Common myeloid progenitor, CD34-positive (primary cell): ENCODE measurements around the gene FAHD1.

Experiments used
- CTCF ChIA-PET: fragments of 350-600 bp; sonication (Branson Sonifier 250); formaldehyde crosslinking; loops from one replicate; lab custom pipeline; 2021; ENCODE audit warnings: antibody characterized with exemption; lab: Charles Lee
- POLR2A ChIA-PET: fragments of 350-600 bp; sonication (Branson Sonifier 250); formaldehyde crosslinking; loops from one replicate; lab custom pipeline; 2021; ENCODE audit warnings: antibody characterized with exemption; lab: Charles Lee
- DNase-seq, 3 donors: peaks; one replicate each; pipeline versions ENCODE4 v3.0.0 to v3.0.0-alpha.2; 2013
- H3K27ac ChIP-seq, 2 experiments: 1 replicate in 1 of 2; 2 replicates in 1 of 2; pipeline ENCODE4 v1.7.0; 2013; ENCODE audit warnings: inconsistent platforms in 2 of 2, low read length in 2 of 2, mild to moderate bottlenecking in 2 of 2, low read depth in 1 of 2, moderate library complexity in 1 of 2; ENCODE audit not compliant: severe bottlenecking in 2 of 2, insufficient read depth in 1 of 2, poor library complexity in 1 of 2
- H3K27me3 ChIP-seq, 5 experiments: replicated peaks in 2 of 5; 1 replicate in 3 of 5; 2 replicates in 2 of 5; pipeline versions ENCODE4 v1.6.1 to v1.7.0; 2013; ENCODE audit warnings: low read length in 4 of 5, mild to moderate bottlenecking in 2 of 5, moderate library complexity in 2 of 5, inconsistent platforms in 1 of 5; ENCODE audit not compliant: insufficient read depth in 5 of 5, control insufficient read depth in 4 of 5
- H3K36me3 ChIP-seq, 4 experiments: 1 replicate in 2 of 4; 2 replicates in 2 of 4; pipeline versions ENCODE4 v1.6.1 to v1.7.0; 2013; ENCODE audit warnings: low read length in 3 of 4, control low read depth in 1 of 4, mild to moderate bottlenecking in 1 of 4; ENCODE audit not compliant: control insufficient read depth in 4 of 4, insufficient read depth in 4 of 4
- H3K4me1 ChIP-seq, 4 experiments: 1 replicate in 3 of 4; 2 replicates in 1 of 4; pipeline versions ENCODE4 v1.6.1 to v1.7.1; 2013; ENCODE audit warnings: low read length in 3 of 4, mild to moderate bottlenecking in 3 of 4, control low read depth in 1 of 4, inconsistent platforms in 1 of 4, moderate library complexity in 1 of 4; ENCODE audit not compliant: control insufficient read depth in 4 of 4, insufficient read depth in 4 of 4; ENCODE audit errors: control extremely low read depth in 1 of 4
- H3K4me3 ChIP-seq, 7 experiments: 1 replicate in 4 of 7; 2 replicates in 3 of 7; pipeline versions ENCODE4 v1.5.1 to v1.7.0; 2013; ENCODE audit warnings: mild to moderate bottlenecking in 7 of 7, low read length in 6 of 7, moderate library complexity in 6 of 7, inconsistent platforms in 2 of 7, low read depth in 2 of 7, control low read depth in 1 of 7; ENCODE audit not compliant: insufficient read depth in 4 of 7, control insufficient read depth in 1 of 7; ENCODE audit errors: extremely low read depth in 1 of 7
- H3K9me3 ChIP-seq, 5 experiments: 1 replicate in 4 of 5; 2 replicates in 1 of 5; pipeline versions ENCODE4 v1.6.1 to v1.7.1; 2013; ENCODE audit warnings: low read length in 4 of 5, mild to moderate bottlenecking in 2 of 5, inconsistent platforms in 1 of 5, low read depth in 1 of 5, moderate library complexity in 1 of 5; ENCODE audit not compliant: control insufficient read depth in 4 of 5, insufficient read depth in 2 of 5; ENCODE audit errors: control extremely low read depth in 1 of 5
- WGBS: methylation state at CpG from one replicate; pipeline ENCODE4 v1.1.5; 2013; ENCODE audit not compliant: insufficient coverage; 5-methylcytosine and 5-hydroxymethylcytosine counted together

FAHD1 gene

GRCh38 chr16:1876468-1876867 lies 49.5 kb downstream of the FAHD1 start:
- peaks cover 0 to 3% (median 0%) of the 10 kb centered on the region in 5 experiments for H3K9me3 ChIP-seq
- no peaks in the 10 kb centered on the region for H3K36me3 ChIP-seq
- WGBS, result 87% methylated on average over 5 of the region's 7 CpGs
- ChIA-PET CTCF (interaction anchor here (0.7 to 1.7 kb wide), 2 partner anchors 13 to 1044 kb away, joined by 4 to 6 read pairs; no protein-coding TSS in a partner anchor), POLR2A (no interaction called here)
- DNase-seq, result no peak
- H3K27ac ChIP-seq, result no peak overlapping the region
- peaks cover 0 to 7% (median 4%) of the 10 kb centered on the region in 4 experiments for H3K4me1 ChIP-seq
- peaks cover 14 to 70% (median 18%) of the 10 kb centered on the region in 5 experiments for H3K27me3 ChIP-seq
- no peak overlapping the region for H3K4me3 ChIP-seq

GRCh38 chr16:1877089-1877488 lies 50.1 kb downstream of the FAHD1 start:
- POLR2A ChIA-PET, result no interaction called here

GRCh38 chr16:1877804-1878203 lies 50.8 kb downstream of the FAHD1 start:
- Histone ChIP-seq H3K9me3 (no peaks in the 10 kb centered on the region), H3K27me3 (peaks cover 12 to 57% (median 15%) of the 10 kb centered on the region in 5 experiments), H3K27ac (no peak overlapping the region), H3K4me1 (no peaks in the 10 kb centered on the region), H3K4me3 (no peak overlapping the region), H3K36me3 (no peaks in the 10 kb centered on the region)
- 58% methylated on average over 3 of the region's 11 CpGs for WGBS
- POLR2A ChIA-PET, result no interaction called here
- DNase-seq, result no peak
- CTCF ChIA-PET, result interaction anchor here (0.8 to 1.7 kb wide), 4 partner anchors 8 to 51 kb away, joined by 3 to 6 read pairs (median 3); no protein-coding TSS in a partner anchor

More at GRCh38 chr16:1877089-1877488, 50.1 kb downstream of the FAHD1 start:
- H3K4me3 ChIP-seq, result no peak overlapping the region
- no peaks in the 10 kb centered on the region for H3K9me3 ChIP-seq
- CTCF ChIA-PET, result interaction anchor here (0.7 to 1.7 kb wide), 4 partner anchors 9 to 1045 kb away, joined by 3 to 6 read pairs (median 4); no protein-coding TSS in a partner anchor
- H3K27ac ChIP-seq, result no peak overlapping the region
- no peaks in the 10 kb centered on the region for H3K36me3 ChIP-seq
- DNase-seq, result no peak
- H3K27me3 ChIP-seq, result peaks cover 14 to 64% (median 18%) of the 10 kb centered on the region in 5 experiments
- WGBS, result 67% methylated on average over 6 of the region's 6 CpGs
- peaks cover 0 to 4% (median 4%) of the 10 kb centered on the region in 4 experiments for H3K4me1 ChIP-seq

- no peaks in the 10 kb centered on the region for H3K36me3 ChIP-seq
- H3K9me3 ChIP-seq, result no peaks in the 10 kb centered on the region
- no peak for DNase-seq
- H3K27ac ChIP-seq, result no peak overlapping the region
- H3K27me3 ChIP-seq, result peaks cover 12 to 54% (median 15%) of the 10 kb centered on the region in 5 experiments
- ChIA-PET POLR2A (no interaction called here), CTCF (interaction anchor here (0.8 to 1.7 kb wide), 3 partner anchors 45 to 51 kb away, joined by 3 to 4 read pairs (median 3); no protein-coding TSS in a partner anchor)
- no peaks in the 10 kb centered on the region for H3K4me1 ChIP-seq
- no peak overlapping the region for H3K4me3 ChIP-seq
- WGBS, result 96% methylated on average over 4 of the region's 5 CpGs
Observed at GRCh38 chr16:1878256-1878655, 51.2 kb downstream of the FAHD1 start.
